Natural killer cell (primary cell): ENCODE data around the gene CAVIN1. TPM values are rescaled to one million over a fixed set of nuclear protein-coding genes. Genes with fewer than 3 reads are reported as not detected.
A peak's percentile ranks its signal among the peaks of the same experiment; 100 is the strongest.

Experiments used
- ATAC-seq, 3 donors: fragments of 150-1000 bp in 2 of 3; fragments of 200-7000 bp in 1 of 3; cut with Tn5 transposase; 1 replicate in 1 of 3; 2 replicates in 2 of 3; pipeline ENCODE4 v1.10.0; 2021; ENCODE audit warnings: mild to moderate bottlenecking in 2 of 3, moderate library complexity in 2 of 3
- DNase-seq, 2 donors: peaks; one replicate each; pipeline versions ENCODE4 v3.0.0 to v3.0.0-alpha.2; 2013 to 2021; ENCODE audit warnings: mixed read lengths in 1 of 2
- H3K27ac ChIP-seq: one replicate; pipeline ENCODE4 v1.5.1; 2013; ENCODE audit warnings: mild to moderate bottlenecking, low read length
- H3K27me3 ChIP-seq: one replicate; pipeline ENCODE4 v1.6.1; 2013; ENCODE audit warnings: low read length; ENCODE audit not compliant: control insufficient read depth, insufficient read depth
- H3K36me3 ChIP-seq: one replicate; pipeline ENCODE4 v1.6.1; 2013; ENCODE audit warnings: low read length; ENCODE audit not compliant: control insufficient read depth, insufficient read depth
- H3K4me1 ChIP-seq: one replicate; pipeline ENCODE4 v1.6.1; 2013; ENCODE audit warnings: low read length; ENCODE audit not compliant: control insufficient read depth, insufficient read depth
- H3K4me3 ChIP-seq: one replicate; pipeline ENCODE4 v1.5.1; 2013; ENCODE audit warnings: low read length
- H3K9me3 ChIP-seq: one replicate; pipeline ENCODE4 v1.6.1; 2013; ENCODE audit warnings: low read length; ENCODE audit not compliant: control insufficient read depth, insufficient read depth
- H3K27ac Mint-ChIP-seq, 2 donors: one replicate each; pipeline ENCODE4 v1.8.0; 2022; ENCODE audit warnings: mild to moderate bottlenecking in 2 of 2, mixed read lengths in 2 of 2, moderate library complexity in 1 of 2
- H3K27me3 Mint-ChIP-seq, 2 donors: one replicate each; pipeline ENCODE4 v1.8.0; 2022; ENCODE audit warnings: low read depth in 2 of 2, mixed read lengths in 2 of 2
- H3K36me3 Mint-ChIP-seq: one replicate; pipeline ENCODE4 v1.8.0; 2022; ENCODE audit warnings: mixed read lengths
- H3K4me1 Mint-ChIP-seq, 2 donors: one replicate each; pipeline ENCODE4 v1.8.0; 2022; ENCODE audit warnings: mixed read lengths in 2 of 2
- H3K4me3 Mint-ChIP-seq: one replicate; pipeline ENCODE4 v1.8.0; 2022; ENCODE audit warnings: mild to moderate bottlenecking, moderate library complexity, mixed read lengths
- H3K9me3 Mint-ChIP-seq, 2 donors: one replicate each; pipeline ENCODE4 v1.8.0; 2022; ENCODE audit warnings: mixed read lengths in 2 of 2
- CTCF ChIP-seq: fragments of 200-600 bp; IDR thresholded peaks from one replicate; pipeline ENCODE4 v1.8.0; 2022; ENCODE audit warnings: antibody characterized with exemption
- WGBS: methylation state at CpG from one replicate; pipeline ENCODE4 v1.1.7; 2013; ENCODE audit warnings: missing lambda C conversion rate; ENCODE audit not compliant: insufficient coverage; 5-methylcytosine and 5-hydroxymethylcytosine counted together
- intact Hi-C: fragments of 100-400 bp; cut with micrococcal nuclease; formaldehyde crosslinking; loops from one replicate; pipeline ENCODE4 v1.14.2; 2022
- total RNA-seq, 4 donors: library from RNA; stranded (reverse); fragments of 120-200 nt in 1 of 4; gene quantifications; one replicate each; pipeline versions ENCODE4 v1.2.3 to v1.2.4, GENCODE V29; 2013 to 2022

CAVIN1 gene
- total RNA-seq, 3 donors from 2014 or later (not counting 1 experiment from before 2014, with no cell fraction given) = 0.11 to 0.20 TPM; not detected in 1

DNA sequence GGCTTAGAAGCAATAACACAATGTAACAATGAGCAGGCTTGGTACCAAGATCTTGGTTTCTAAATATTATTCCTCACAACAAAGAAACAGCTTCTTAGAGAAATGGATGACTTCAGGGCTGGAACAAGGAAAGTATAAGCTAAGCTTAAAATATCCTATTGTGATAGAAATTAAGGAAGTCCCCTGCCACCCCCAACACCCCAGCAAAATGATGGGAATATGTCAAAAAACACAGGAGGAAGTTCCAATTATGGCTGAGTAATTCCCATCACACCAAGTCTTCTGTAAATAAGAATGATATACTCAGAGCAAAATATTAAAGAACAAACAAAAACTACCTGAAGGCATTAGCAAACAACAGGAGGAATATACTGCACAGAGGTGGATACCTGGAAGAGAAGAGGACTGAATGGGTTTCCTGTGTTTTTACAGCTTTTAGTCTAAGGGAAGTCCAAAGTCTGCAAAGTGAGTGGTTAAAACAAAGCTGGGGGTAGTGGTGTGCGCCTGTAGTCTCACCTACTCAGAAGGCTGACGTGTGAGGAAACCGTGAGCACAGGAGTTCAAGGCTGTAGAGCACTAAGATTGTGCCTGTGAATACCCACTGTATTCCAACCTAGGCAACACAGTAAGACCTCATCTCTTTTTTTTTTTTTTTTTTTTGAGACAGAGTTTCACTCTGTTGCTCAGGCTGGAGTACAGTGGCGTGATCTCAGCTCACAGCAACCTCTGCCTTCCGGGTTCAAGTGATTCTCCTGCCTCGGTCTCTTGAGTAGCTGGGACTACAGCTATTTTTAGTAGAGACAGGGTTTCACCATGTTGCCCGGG lies 18.5 kb upstream of the CAVIN1 start:
- Histone ChIP-seq H3K36me3 (no peaks in the 10 kb centered on the region), H3K9me3 (no peaks in the 10 kb centered on the region), H3K4me3 (no peak overlapping the region), H3K27ac (no peak overlapping the region), H3K4me1 (peaks cover 5% of the 10 kb centered on the region), H3K27me3 (no peaks in the 10 kb centered on the region)
- Mint-ChIP-seq H3K27me3 (peaks cover 5 to 15% of the 10 kb centered on the region in 2 donors), H3K9me3 (no peaks in the 10 kb centered on the region), H3K36me3 (no peaks in the 10 kb centered on the region), H3K4me1 (peaks cover 3 to 11% of the 10 kb centered on the region in 2 donors), H3K27ac (no peak overlapping the region), H3K4me3 (no peak overlapping the region)
- intact Hi-C loops = no loop called here
- peak in 2 of 3 donors; percentile 93 to 97 for ATAC-seq
- WGBS = 46% methylated on average over 7 of the region's 7 CpGs
- no peak for TF ChIP-seq CTCF
- peak in 1 of 2 donors; percentile 26 for DNase-seq

GRCh38 chr17:42438600-42439567 lies 15.8 kb upstream of the CAVIN1 start:
- peak; percentile 68 for TF ChIP-seq CTCF
- intact Hi-C loops = loop anchor here (1.0 to 10.0 kb wide), 2 partner anchors 46 to 78 kb away; no protein-coding TSS in a partner anchor
- 82% methylated on average over 3 of the region's 9 CpGs for WGBS
- DNase-seq (peak; percentile 41 to 71), ATAC-seq (peak in 1 of 3 donors; percentile 39)
- no peak overlapping the region for H3K4me3 Mint-ChIP-seq
- H3K4me1 Mint-ChIP-seq = peaks cover 3 to 11% of the 10 kb centered on the region in 2 donors
- Histone ChIP-seq H3K4me1 (peaks cover 5% of the 10 kb centered on the region), H3K36me3 (no peaks in the 10 kb centered on the region), H3K4me3 (no peak overlapping the region), H3K27ac (no peak overlapping the region), H3K27me3 (no peaks in the 10 kb centered on the region), H3K9me3 (no peaks in the 10 kb centered on the region)
- H3K27me3 Mint-ChIP-seq = peaks cover 7% of the 10 kb centered on the region in 2 donors
- no peak overlapping the region for H3K27ac Mint-ChIP-seq
- no peaks in the 10 kb centered on the region for H3K36me3 Mint-ChIP-seq
- H3K9me3 Mint-ChIP-seq = no peaks in the 10 kb centered on the region

GRCh38 chr17:42436391-42436790 lies 13.3 kb upstream of the CAVIN1 start:
- no peak for TF ChIP-seq CTCF
- no peak for DNase-seq
- Histone ChIP-seq H3K9me3 (no peaks in the 10 kb centered on the region), H3K4me1 (no peaks in the 10 kb centered on the region), H3K27ac (no peak overlapping the region), H3K36me3 (no peaks in the 10 kb centered on the region), H3K27me3 (no peaks in the 10 kb centered on the region), H3K4me3 (no peak overlapping the region)
- WGBS = 86% methylated on average over 6 of the region's 6 CpGs
- ATAC-seq = no peak
- Mint-ChIP-seq H3K27me3 (peaks cover 0 to 10% of the 10 kb centered on the region in 2 donors), H3K4me1 (peaks cover 0 to 2% of the 10 kb centered on the region in 2 donors), H3K4me3 (no peak overlapping the region), H3K27ac (no peak overlapping the region), H3K9me3 (no peaks in the 10 kb centered on the region), H3K36me3 (no peaks in the 10 kb centered on the region)
- intact Hi-C loops = loop anchor here (10.0 kb wide), 1 partner anchor 48 kb away; no protein-coding TSS in a partner anchor
